Fibroblast of villous mesenchyme (primary cell): Measurements from ENCODE around the gene KLHDC3. TPM values are rescaled to one million over a fixed set of nuclear protein-coding genes. Genes with fewer than 3 reads are reported as not detected.
"Not testable (repeated sequence)": the region's sequence is repeated elsewhere in the genome, so short reads cannot be mapped to it uniquely, and the experiment has no call there.

ENCODE experiments used
- DNase-seq: peaks from one replicate; pipeline ENCODE4 v3.0.0-alpha.2; 2010; ENCODE audit warnings: low read depth
- H3K4me3 ChIP-seq: 2 replicates; pipeline ENCODE4 v1.5.1; 2011; ENCODE audit warnings: low read depth, mild to moderate bottlenecking, low read length
- CTCF ChIP-seq: IDR thresholded peaks from 2 replicates; pipeline ENCODE4 v1.5.1; 2012; ENCODE audit warnings: low read depth, mild to moderate bottlenecking, low read length; ENCODE audit not compliant: insufficient read depth
- total RNA-seq: library from RNA; depleted of rRNA; stranded (reverse); fragments of >200 nt; gene quantifications from 2 replicates; pipeline ENCODE4 v1.2.3, GENCODE V29; 2012

Gene KLHDC3
- total RNA-seq, 1 donor, result 93.3 TPM

GRCh38 chr6:43034190-43034525, 20.1 kb downstream of the KLHDC3 start:
- TF ChIP-seq CTCF, result no peak
- DNase-seq, result no peak
- no peak overlapping the region for H3K4me3 ChIP-seq

GRCh38 chr6:43035495-43036194, 21.6 kb downstream of the KLHDC3 start:
- no peak for DNase-seq
- no peak overlapping the region for H3K4me3 ChIP-seq
- TF ChIP-seq CTCF, result no peak

GRCh38 chr6:43036712-43037111, 22.7 kb downstream of the KLHDC3 start:
- DNase-seq, result no peak
- no peak for TF ChIP-seq CTCF
- H3K4me3 ChIP-seq, result no peak overlapping the region

GRCh38 chr6:43037197-43037596, 23.1 kb downstream of the KLHDC3 start:
- H3K4me3 ChIP-seq, result no peak overlapping the region
- DNase-seq, result no peak
- no peak for TF ChIP-seq CTCF

GRCh38 chr6:43037706-43038105, 23.7 kb downstream of the KLHDC3 start:
- no peak for DNase-seq
- no peak for TF ChIP-seq CTCF
- H3K4me3 ChIP-seq, result no peak overlapping the region

- H3K4me3 ChIP-seq, result no peak overlapping the region
- no peak for TF ChIP-seq CTCF
- DNase-seq, result no peak
Measured at GRCh38 chr6:43038727-43039126, 24.7 kb downstream of the KLHDC3 start.

- DNase-seq, result no peak
- TF ChIP-seq CTCF, result no peak
- no peak overlapping the region for H3K4me3 ChIP-seq
Measured at GRCh38 chr6:43040542-43041257, 26.7 kb downstream of the KLHDC3 start.

GRCh38 chr6:43041475-43041874, 27.4 kb downstream of the KLHDC3 start:
- DNase-seq, H3K4me3 ChIP-seq: not testable (repeated sequence)
